Loucy (cell line): ENCODE data around the gene TMEM170A.

Experiments used
- H2AFZ ChIP-seq: fragments of 200-600 bp; sonication (generic); 2 replicates; pipeline ENCODE4 v1.6.0; 2016; ENCODE audit warnings: antibody characterized with exemption, mild to moderate bottlenecking, low read length, moderate library complexity
- H3F3A ChIP-seq: fragments of 200-600 bp; 2 replicates; pipeline ENCODE4 v1.6.0; 2016; ENCODE audit warnings: antibody characterized with exemption, low read depth, mild to moderate bottlenecking
- H3K27me3 ChIP-seq: fragments of 200-600 bp; sonication (generic); 2 replicates; pipeline ENCODE4 v1.6.1; 2014; ENCODE audit warnings: low read length, mild to moderate bottlenecking; ENCODE audit not compliant: insufficient read depth, poor library complexity, severe bottlenecking
- H3K36me3 ChIP-seq: fragments of 200-600 bp; sonication (generic); 2 replicates; pipeline ENCODE4 v1.6.1; 2016; ENCODE audit warnings: low read length; ENCODE audit not compliant: insufficient read depth
- H3K4me1 ChIP-seq: fragments of 200-600 bp; sonication (generic); 2 replicates; pipeline ENCODE4 v1.5.1; 2014; ENCODE audit warnings: low read length, mild to moderate bottlenecking; ENCODE audit not compliant: insufficient read depth, poor library complexity, severe bottlenecking
- H3K4me2 ChIP-seq: fragments of 200-600 bp; sonication (generic); 2 replicates; pipeline ENCODE4 v1.6.0; 2014; ENCODE audit warnings: antibody characterized with exemption, low read length, low read depth, mild to moderate bottlenecking; ENCODE audit not compliant: poor library complexity, severe bottlenecking
- H3K4me3 ChIP-seq: fragments of 200-600 bp; sonication (generic); 2 replicates; pipeline ENCODE4 v1.5.1; 2014; ENCODE audit warnings: low read length, mild to moderate bottlenecking, mixed read lengths; ENCODE audit not compliant: poor library complexity, severe bottlenecking
- H3K79me2 ChIP-seq: fragments of 200-600 bp; sonication (generic); 2 replicates; pipeline ENCODE4 v1.6.1; 2014; ENCODE audit warnings: low read length; ENCODE audit not compliant: insufficient read depth
- H3K9ac ChIP-seq: fragments of 200-600 bp; sonication (generic); 2 replicates; pipeline ENCODE4 v1.6.0; 2014; ENCODE audit warnings: mild to moderate bottlenecking, low read depth, low read length, moderate library complexity; ENCODE audit not compliant: poor library complexity, severe bottlenecking
- H3K9me2 ChIP-seq: fragments of 200-600 bp; sonication (generic); replicated peaks from 2 replicates; pipeline ENCODE4 v1.6.1; 2016; ENCODE audit warnings: low read depth, low read length, mixed read lengths
- H3K9me3 ChIP-seq: fragments of 200-600 bp; sonication (generic); 2 replicates; pipeline ENCODE4 v1.6.1; 2014; ENCODE audit warnings: mild to moderate bottlenecking, antibody characterized with exemption, low read length, low read depth; ENCODE audit not compliant: insufficient read depth
- H4K20me1 ChIP-seq: fragments of 200-600 bp; sonication (generic); 2 replicates; pipeline ENCODE4 v1.6.0; 2014; ENCODE audit warnings: antibody characterized with exemption, low read length, mild to moderate bottlenecking; ENCODE audit not compliant: insufficient read depth, poor library complexity, severe bottlenecking
- CTCF ChIP-seq: fragments of 200-600 bp; sonication (generic); conservative IDR thresholded peaks from 2 replicates; pipeline ENCODE4 v1.5.1; 2014; ENCODE audit warnings: mild to moderate bottlenecking, antibody characterized with exemption, low read length
- EZH2phosphoT487 ChIP-seq: fragments of 200-600 bp; IDR thresholded peaks from 2 replicates; pipeline ENCODE4 v1.6.1; 2018; ENCODE audit warnings: antibody characterized with exemption, mild to moderate bottlenecking, moderate library complexity, borderline replicate concordance

Gene TMEM170A

GRCh38 chr16:75479421-75479990 is 15.0 kb upstream of the TMEM170A start:
- H3F3A ChIP-seq = no peaks in the 10 kb centered on the region
- H4K20me1 ChIP-seq = no peaks in the 10 kb centered on the region
- no peak for TF ChIP-seq CTCF
- TF ChIP-seq EZH2phosphoT487 = no peak
- H3K4me1 ChIP-seq = no peaks in the 10 kb centered on the region
- no peak overlapping the region for H2AFZ ChIP-seq
- no peak overlapping the region for H3K4me3 ChIP-seq
- no peak overlapping the region for H3K4me2 ChIP-seq
- H3K9ac ChIP-seq = no peak overlapping the region
- H3K9me2 ChIP-seq = no peaks in the 10 kb centered on the region
- no peaks in the 10 kb centered on the region for H3K9me3 ChIP-seq
- no peaks in the 10 kb centered on the region for H3K27me3 ChIP-seq
- no peaks in the 10 kb centered on the region for H3K36me3 ChIP-seq
- H3K79me2 ChIP-seq = no peaks in the 10 kb centered on the region

GRCh38 chr16:75478480-75479345 is 14.2 kb upstream of the TMEM170A start:
- H3K4me3 ChIP-seq = no peak overlapping the region
- H3K9me2 ChIP-seq = no peaks in the 10 kb centered on the region
- H3F3A ChIP-seq = no peaks in the 10 kb centered on the region
- H3K9ac ChIP-seq = no peak overlapping the region
- H3K4me2 ChIP-seq = no peak overlapping the region
- no peaks in the 10 kb centered on the region for H4K20me1 ChIP-seq
- no peaks in the 10 kb centered on the region for H3K36me3 ChIP-seq
- no peaks in the 10 kb centered on the region for H3K79me2 ChIP-seq
- no peak for TF ChIP-seq EZH2phosphoT487
- no peak for TF ChIP-seq CTCF
- no peaks in the 10 kb centered on the region for H3K27me3 ChIP-seq
- H2AFZ ChIP-seq = no peak overlapping the region
- no peaks in the 10 kb centered on the region for H3K4me1 ChIP-seq
- no peaks in the 10 kb centered on the region for H3K9me3 ChIP-seq

- TF ChIP-seq CTCF (no peak), EZH2phosphoT487 (no peak)
- Histone ChIP-seq H3K9me3 (no peaks in the 10 kb centered on the region), H3K36me3 (no peaks in the 10 kb centered on the region), H4K20me1 (no peaks in the 10 kb centered on the region), H2AFZ (no peak overlapping the region), H3F3A (no peaks in the 10 kb centered on the region), H3K9me2 (no peaks in the 10 kb centered on the region), H3K9ac (no peak overlapping the region), H3K4me3 (no peak overlapping the region), H3K79me2 (no peaks in the 10 kb centered on the region), H3K4me1 (no peaks in the 10 kb centered on the region), H3K4me2 (no peak overlapping the region), H3K27me3 (no peaks in the 10 kb centered on the region)
These were observed 13.4 kb upstream of the TMEM170A start for GRCh38 chr16:75477680-75478473.
